K562 (cell line): ENCODE results near the gene EFCAB8. TPM values are rescaled to one million over a fixed set of nuclear protein-coding genes. Genes with fewer than 3 reads are reported as not detected.

Experiments
- E2F3 ChIP-seq: fragments of 250-450 bp; sonication (Bioruptor Pico); IDR thresholded peaks from 2 replicates; pipeline ENCODE4 v1.4.0; 2020; ENCODE audit warnings: mild to moderate bottlenecking
- FOXA1 ChIP-seq: fragments of 450-650 bp; IDR thresholded peaks from 2 replicates; pipeline ENCODE4 v1.6.1; 2016; ENCODE audit warnings: mild to moderate bottlenecking, borderline replicate concordance
- KAT7 ChIP-seq: sonication (generic); formaldehyde crosslinking; IDR thresholded peaks from 2 replicates; pipeline ENCODE4 v1.8.0; 2022; ENCODE audit warnings: missing genetic modification reagents, mild to moderate bottlenecking, borderline replicate concordance
- RBFOX2 ChIP-seq: fragments of 200-400 bp; formaldehyde crosslinking; IDR thresholded peaks from 2 replicates; pipeline ENCODE4 v1.6.1; 2017; ENCODE audit warnings: low read depth, mild to moderate bottlenecking, low read length, moderate library complexity
- SMAD3 ChIP-seq: fragments of 450-650 bp; formaldehyde crosslinking; conservative IDR thresholded peaks from 2 replicates; pipeline ENCODE4 v1.4.0; 2020; ENCODE audit warnings: mild to moderate bottlenecking
- polyA plus RNA-seq, 8 experiments: library from polyadenylated mRNA; depleted of rRNA in 4 of 8; stranded (reverse) in 5 of 8; unstranded in 3 of 8; fragments of >200 nt; fragmentation: Nextera tagmentation in 2 of 8; fragmentation: Illumina TruSeq in 1 of 8; extraction: Ambion mirVana in 2 of 8; extraction: Trizol in 1 of 8; gene quantifications; 2 replicates each; pipeline versions ENCODE4 v1.2.1 to v1.2.3, GENCODE V29; 2011 to 2014; ENCODE audit warnings: inconsistent platforms in 1 of 8, missing spikeins in 1 of 8
- total RNA-seq, 7 experiments: library from RNA; depleted of rRNA in 6 of 7; stranded (reverse); fragments of >200 nt in 6 of 7; fragmentation: Illumina TruSeq in 2 of 7; extraction: Trizol in 2 of 7; gene quantifications; 2 replicates each; pipeline versions ENCODE4 v1.2.1 to v1.2.3, GENCODE V29; 2011 to 2021; ENCODE audit warnings: low replicate concordance in 1 of 7
- TF ChIP-seq, protein P1 (sequence below): fragments of 450-650 bp; IDR thresholded peaks from 2 replicates; pipeline ENCODE4 v1.6.1; 2017; ENCODE audit warnings: antibody characterized with exemption, mild to moderate bottlenecking
- TF ChIP-seq, protein P2 (sequence below), 2 experiments: fragments of 150-350 bp in 1 of 2; IDR thresholded peaks; 2 replicates each; pipeline ENCODE4 v1.6.1; 2012 to 2016; ENCODE audit warnings: low read depth in 2 of 2, low read length in 2 of 2, mild to moderate bottlenecking in 1 of 2, moderate library complexity in 1 of 2

Gene EFCAB8
- total and polyA plus RNA-seq, 9 of the 15 experiments (the other 6 are each of a cell fraction or from before 2014, with no cell fraction given): 0.03 to 0.18 (median 0.11) TPM; not detected in 6

DNA sequence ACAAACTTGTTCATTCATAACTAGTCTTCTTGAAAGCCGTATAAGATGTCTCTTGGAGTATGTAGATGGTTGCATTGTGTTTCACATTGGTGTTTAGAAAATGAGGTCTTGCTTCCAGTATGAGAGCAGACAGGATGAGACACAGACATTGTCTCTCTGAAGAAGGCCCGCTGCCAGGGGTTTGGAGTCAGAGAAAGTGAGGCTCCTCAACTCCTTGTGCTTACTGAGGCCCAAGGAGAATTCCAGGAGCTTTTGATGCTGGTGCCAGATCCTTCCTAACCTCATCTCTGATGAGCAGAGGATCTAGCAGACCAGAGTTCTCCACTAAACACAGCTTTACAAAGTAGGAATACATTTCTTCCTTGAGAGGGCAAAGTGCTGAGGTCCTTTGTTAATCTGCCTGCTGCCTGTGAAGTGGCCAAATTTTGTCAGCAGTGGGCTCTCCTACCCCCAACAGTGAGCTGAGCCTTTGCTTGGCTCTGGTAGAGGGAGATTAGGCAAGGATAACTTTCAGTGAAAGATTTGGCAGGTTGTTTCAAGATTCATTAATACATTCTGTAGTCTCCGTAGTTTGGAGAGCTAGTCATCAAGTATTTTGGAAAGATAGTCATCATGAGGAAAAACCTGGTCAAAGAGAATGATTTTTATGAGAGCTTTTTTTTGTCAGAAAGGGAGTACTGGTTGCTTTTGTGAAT is 29.3 kb upstream of the EFCAB8 start (continued):
- TF ChIP-seq, protein P1, sequence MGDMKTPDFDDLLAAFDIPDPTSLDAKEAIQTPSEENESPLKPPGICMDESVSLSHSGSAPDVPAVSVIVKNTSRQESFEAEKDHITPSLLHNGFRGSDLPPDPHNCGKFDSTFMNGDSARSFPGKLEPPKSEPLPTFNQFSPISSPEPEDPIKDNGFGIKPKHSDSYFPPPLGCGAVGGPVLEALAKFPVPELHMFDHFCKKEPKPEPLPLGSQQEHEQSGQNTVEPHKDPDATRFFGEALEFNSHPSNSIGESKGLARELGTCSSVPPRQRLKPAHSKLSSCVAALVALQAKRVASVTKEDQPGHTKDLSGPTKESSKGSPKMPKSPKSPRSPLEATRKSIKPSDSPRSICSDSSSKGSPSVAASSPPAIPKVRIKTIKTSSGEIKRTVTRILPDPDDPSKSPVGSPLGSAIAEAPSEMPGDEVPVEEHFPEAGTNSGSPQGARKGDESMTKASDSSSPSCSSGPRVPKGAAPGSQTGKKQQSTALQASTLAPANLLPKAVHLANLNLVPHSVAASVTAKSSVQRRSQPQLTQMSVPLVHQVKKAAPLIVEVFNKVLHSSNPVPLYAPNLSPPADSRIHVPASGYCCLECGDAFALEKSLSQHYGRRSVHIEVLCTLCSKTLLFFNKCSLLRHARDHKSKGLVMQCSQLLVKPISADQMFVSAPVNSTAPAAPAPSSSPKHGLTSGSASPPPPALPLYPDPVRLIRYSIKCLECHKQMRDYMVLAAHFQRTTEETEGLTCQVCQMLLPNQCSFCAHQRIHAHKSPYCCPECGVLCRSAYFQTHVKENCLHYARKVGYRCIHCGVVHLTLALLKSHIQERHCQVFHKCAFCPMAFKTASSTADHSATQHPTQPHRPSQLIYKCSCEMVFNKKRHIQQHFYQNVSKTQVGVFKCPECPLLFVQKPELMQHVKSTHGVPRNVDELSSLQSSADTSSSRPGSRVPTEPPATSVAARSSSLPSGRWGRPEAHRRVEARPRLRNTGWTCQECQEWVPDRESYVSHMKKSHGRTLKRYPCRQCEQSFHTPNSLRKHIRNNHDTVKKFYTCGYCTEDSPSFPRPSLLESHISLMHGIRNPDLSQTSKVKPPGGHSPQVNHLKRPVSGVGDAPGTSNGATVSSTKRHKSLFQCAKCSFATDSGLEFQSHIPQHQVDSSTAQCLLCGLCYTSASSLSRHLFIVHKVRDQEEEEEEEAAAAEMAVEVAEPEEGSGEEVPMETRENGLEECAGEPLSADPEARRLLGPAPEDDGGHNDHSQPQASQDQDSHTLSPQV: no peak
- no peak for TF ChIP-seq E2F3 (CRISPR knock-in tag)
- no peak for TF ChIP-seq SMAD3
- no peak for TF ChIP-seq FOXA1
- TF ChIP-seq KAT7 (CRISPR knock-in tag): no peak
- TF ChIP-seq, protein P2, sequence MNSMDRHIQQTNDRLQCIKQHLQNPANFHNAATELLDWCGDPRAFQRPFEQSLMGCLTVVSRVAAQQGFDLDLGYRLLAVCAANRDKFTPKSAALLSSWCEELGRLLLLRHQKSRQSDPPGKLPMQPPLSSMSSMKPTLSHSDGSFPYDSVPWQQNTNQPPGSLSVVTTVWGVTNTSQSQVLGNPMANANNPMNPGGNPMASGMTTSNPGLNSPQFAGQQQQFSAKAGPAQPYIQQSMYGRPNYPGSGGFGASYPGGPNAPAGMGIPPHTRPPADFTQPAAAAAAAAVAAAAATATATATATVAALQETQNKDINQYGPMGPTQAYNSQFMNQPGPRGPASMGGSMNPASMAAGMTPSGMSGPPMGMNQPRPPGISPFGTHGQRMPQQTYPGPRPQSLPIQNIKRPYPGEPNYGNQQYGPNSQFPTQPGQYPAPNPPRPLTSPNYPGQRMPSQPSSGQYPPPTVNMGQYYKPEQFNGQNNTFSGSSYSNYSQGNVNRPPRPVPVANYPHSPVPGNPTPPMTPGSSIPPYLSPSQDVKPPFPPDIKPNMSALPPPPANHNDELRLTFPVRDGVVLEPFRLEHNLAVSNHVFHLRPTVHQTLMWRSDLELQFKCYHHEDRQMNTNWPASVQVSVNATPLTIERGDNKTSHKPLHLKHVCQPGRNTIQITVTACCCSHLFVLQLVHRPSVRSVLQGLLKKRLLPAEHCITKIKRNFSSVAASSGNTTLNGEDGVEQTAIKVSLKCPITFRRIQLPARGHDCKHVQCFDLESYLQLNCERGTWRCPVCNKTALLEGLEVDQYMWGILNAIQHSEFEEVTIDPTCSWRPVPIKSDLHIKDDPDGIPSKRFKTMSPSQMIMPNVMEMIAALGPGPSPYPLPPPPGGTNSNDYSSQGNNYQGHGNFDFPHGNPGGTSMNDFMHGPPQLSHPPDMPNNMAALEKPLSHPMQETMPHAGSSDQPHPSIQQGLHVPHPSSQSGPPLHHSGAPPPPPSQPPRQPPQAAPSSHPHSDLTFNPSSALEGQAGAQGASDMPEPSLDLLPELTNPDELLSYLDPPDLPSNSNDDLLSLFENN (IDR thresholded peaks at IDR 0.05; ENCODE audit: low read depth in 2 of 2, low read length in 2 of 2): no peak
- no peak for TF ChIP-seq RBFOX2
